IPS-18a (cell line): ENCODE measurements around the gene PLN.

Experiments used
- H3K27ac ChIP-seq: one replicate; pipeline ENCODE4 v1.5.1; 2013; ENCODE audit warnings: low read length
- H3K27me3 ChIP-seq: one replicate; pipeline ENCODE4 v1.6.1; 2013; ENCODE audit warnings: mild to moderate bottlenecking, low read length; ENCODE audit not compliant: control insufficient read depth, insufficient read depth
- H3K36me3 ChIP-seq: one replicate; pipeline ENCODE4 v1.6.1; 2013; ENCODE audit warnings: low read depth, low read length; ENCODE audit not compliant: control insufficient read depth
- H3K4me1 ChIP-seq: one replicate; pipeline ENCODE4 v1.6.1; 2013; ENCODE audit warnings: low read depth, low read length; ENCODE audit not compliant: control insufficient read depth
- H3K4me3 ChIP-seq: one replicate; pipeline ENCODE4 v1.5.1; 2013; ENCODE audit warnings: low read length
- H3K9ac ChIP-seq: one replicate; pipeline ENCODE4 v1.6.1; 2013; ENCODE audit warnings: mild to moderate bottlenecking, low read length, moderate library complexity
- H3K9me3 ChIP-seq: one replicate; pipeline ENCODE4 v1.6.1; 2013; ENCODE audit warnings: low read depth, low read length; ENCODE audit not compliant: control insufficient read depth

Gene PLN

GRCh38 chr6:118562959-118563358, 14.9 kb downstream of the PLN start:
- Histone ChIP-seq H3K4me1 (no peaks in the 10 kb centered on the region), H3K27ac (no peak overlapping the region), H3K4me3 (no peak overlapping the region), H3K9me3 (no peaks in the 10 kb centered on the region), H3K27me3 (no peaks in the 10 kb centered on the region), H3K9ac (no peak overlapping the region), H3K36me3 (no peaks in the 10 kb centered on the region)

DNA sequence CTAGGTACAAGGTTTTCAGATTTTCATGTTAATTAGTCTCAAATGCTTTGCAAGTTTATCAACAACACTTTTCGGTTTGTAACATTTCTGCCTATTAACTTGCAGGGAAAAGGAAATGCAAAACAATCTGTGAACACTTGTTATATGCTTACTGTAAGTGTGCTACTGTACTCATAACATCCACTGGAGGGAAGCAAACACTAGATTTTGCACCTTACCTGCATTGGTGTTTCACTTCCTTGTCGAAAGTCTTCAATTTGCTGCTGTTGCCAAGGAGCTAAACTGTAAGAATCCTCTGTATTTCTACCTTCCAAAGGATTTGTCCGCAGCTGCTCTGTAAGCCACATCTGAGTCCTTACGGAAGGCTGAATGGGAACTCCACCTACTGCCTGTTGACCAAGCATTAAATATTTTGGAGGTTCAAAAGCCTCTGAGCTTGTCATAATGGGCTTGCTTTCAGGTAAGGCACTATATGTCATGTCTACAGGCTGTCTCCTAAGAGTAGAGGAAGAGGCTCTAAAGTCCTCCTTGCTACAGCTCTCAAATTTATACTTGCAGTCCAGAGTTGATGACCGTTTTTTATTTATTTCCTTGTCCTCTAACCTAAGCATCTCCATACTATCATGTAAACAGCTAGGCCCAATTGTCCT, 17.3 kb downstream of the PLN start:
- H3K9me3 ChIP-seq: no peaks in the 10 kb centered on the region
- H3K27ac ChIP-seq: no peak overlapping the region
- H3K36me3 ChIP-seq: no peaks in the 10 kb centered on the region
- no peaks in the 10 kb centered on the region for H3K27me3 ChIP-seq
- no peaks in the 10 kb centered on the region for H3K4me1 ChIP-seq
- H3K9ac ChIP-seq: no peak overlapping the region
- H3K4me3 ChIP-seq: no peak overlapping the region

DNA sequence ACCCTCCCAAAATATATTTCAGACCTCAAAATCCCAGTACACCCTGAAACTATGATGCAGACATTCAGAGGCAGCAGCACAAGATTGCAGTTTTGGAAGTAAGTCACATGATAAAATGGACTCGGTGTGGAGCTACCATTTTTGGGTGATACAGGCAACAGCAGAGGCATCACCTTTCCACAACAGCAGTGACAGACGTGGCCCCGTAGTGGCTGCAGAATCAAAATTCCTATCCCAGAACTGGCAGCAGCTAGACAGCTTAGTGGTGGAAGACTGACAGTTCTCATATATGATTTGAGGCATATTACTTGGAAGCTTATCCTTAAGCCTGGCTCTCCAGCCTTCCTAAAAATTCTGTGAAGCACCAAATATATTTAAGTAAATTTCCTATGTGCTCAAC, 19.9 kb downstream of the PLN start:
- no peak overlapping the region for H3K4me3 ChIP-seq
- no peaks in the 10 kb centered on the region for H3K36me3 ChIP-seq
- H3K9ac ChIP-seq: no peak overlapping the region
- H3K9me3 ChIP-seq: peaks cover under 1% of the 10 kb centered on the region
- H3K27ac ChIP-seq: no peak overlapping the region
- H3K27me3 ChIP-seq: no peaks in the 10 kb centered on the region
- no peaks in the 10 kb centered on the region for H3K4me1 ChIP-seq

- no peak overlapping the region for H3K27ac ChIP-seq
These were observed 21.4 kb downstream of the PLN start for GRCh38 chr6:118569498-118569897.

DNA sequence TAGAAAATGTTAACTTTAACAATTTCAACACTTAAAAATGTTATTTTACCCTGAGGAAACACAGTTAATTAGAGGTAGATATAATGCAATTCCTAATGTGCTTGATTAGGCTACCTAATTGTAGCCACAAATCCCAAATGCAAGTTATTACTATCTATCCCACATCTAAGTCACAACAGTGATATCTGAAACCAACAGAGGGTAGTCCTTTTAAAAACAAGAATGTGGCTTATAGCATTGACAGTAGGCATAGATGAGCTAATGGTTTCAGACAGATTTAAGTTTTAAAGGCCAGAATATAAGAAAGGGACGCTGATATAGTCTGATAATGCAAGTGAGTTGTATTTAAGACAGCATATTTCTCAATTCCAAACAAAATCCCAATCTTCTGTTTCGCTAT, 23.0 kb downstream of the PLN start:
- Histone ChIP-seq H3K9me3 (peaks cover 22% of the 10 kb centered on the region), H3K36me3 (no peaks in the 10 kb centered on the region), H3K4me3 (no peak overlapping the region), H3K27me3 (no peaks in the 10 kb centered on the region), H3K4me1 (no peaks in the 10 kb centered on the region), H3K9ac (no peak overlapping the region), H3K27ac (no peak overlapping the region)

More at GRCh38 chr6:118569498-118569897, 21.4 kb downstream of the PLN start:
- Histone ChIP-seq H3K9me3 (peaks cover 12% of the 10 kb centered on the region), H3K36me3 (no peaks in the 10 kb centered on the region), H3K9ac (no peak overlapping the region), H3K27me3 (no peaks in the 10 kb centered on the region), H3K4me1 (no peaks in the 10 kb centered on the region), H3K4me3 (no peak overlapping the region)

DNA sequence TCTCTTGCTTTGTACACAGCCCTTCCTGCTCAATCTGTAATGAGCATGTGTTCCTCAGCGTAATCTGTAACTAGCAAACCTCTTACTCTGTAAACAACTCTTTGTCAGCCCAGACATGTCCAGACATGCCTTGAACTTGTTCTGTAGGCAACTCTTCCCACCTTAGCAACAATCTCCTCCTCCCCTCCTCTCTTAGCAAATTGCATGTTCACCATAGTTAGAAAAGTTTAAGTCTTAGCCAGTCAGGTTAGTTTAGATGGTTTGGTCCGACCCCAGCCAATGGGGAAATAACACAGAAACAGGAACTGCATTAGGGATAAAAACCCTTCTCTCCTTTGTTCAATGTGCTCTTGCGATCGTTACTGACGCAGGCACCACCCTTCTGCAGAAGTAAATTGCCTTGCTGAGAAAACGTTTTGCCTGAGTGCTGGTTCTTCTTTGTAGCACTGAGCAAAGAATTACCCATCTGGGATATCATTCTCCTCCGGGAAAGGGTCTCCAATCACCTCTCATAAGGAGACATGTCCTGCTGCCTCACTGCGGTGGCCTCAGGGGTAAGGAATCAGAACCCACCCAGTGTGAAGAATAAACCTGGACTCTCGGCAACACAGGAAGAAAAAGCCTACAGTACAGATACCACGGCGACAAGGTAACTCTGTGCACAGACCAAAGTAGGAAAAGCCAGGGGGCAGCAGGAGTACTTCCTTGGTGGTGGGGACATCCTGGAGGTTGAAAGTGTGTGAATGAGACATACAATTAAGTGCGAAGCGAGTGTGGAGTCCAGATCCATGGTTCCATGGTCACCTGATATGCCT, 26.2 kb downstream of the PLN start:
- Histone ChIP-seq H3K4me1 (no peaks in the 10 kb centered on the region), H3K4me3 (no peak overlapping the region), H3K9ac (no peak overlapping the region), H3K9me3 (peaks cover 26% of the 10 kb centered on the region), H3K36me3 (no peaks in the 10 kb centered on the region), H3K27me3 (no peaks in the 10 kb centered on the region), H3K27ac (no peak overlapping the region)

DNA sequence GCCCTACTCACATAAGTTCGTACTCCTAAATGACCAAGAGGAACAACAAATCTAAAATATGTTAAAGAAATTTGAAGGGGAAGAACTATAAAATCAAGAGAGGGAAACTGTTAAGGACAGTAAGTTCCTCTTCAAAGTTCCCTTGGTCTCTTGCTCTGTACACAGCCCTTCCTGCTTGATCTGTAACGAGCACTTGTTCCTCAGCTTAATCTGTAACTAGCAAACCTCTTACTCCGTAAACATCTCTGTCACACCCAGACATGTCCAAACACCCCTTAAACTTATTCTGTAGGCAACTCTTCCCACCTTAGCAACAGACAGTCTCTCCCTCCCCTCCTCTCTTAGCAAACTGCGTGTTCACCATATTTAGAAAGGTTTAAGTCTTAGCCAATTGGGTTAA, 29.9 kb downstream of the PLN start:
- Histone ChIP-seq H3K36me3 (no peaks in the 10 kb centered on the region), H3K4me1 (no peaks in the 10 kb centered on the region), H3K9ac (no peak overlapping the region), H3K4me3 (no peak overlapping the region), H3K27ac (no peak overlapping the region), H3K9me3 (peaks cover 26% of the 10 kb centered on the region), H3K27me3 (no peaks in the 10 kb centered on the region)

- Histone ChIP-seq H3K9ac (no peak overlapping the region), H3K4me1 (no peaks in the 10 kb centered on the region), H3K27ac (no peak overlapping the region), H3K27me3 (no peaks in the 10 kb centered on the region), H3K4me3 (no peak overlapping the region), H3K9me3 (peaks cover 20% of the 10 kb centered on the region), H3K36me3 (no peaks in the 10 kb centered on the region)
These were observed 30.5 kb downstream of the PLN start for GRCh38 chr6:118578617-118579016.

DNA sequence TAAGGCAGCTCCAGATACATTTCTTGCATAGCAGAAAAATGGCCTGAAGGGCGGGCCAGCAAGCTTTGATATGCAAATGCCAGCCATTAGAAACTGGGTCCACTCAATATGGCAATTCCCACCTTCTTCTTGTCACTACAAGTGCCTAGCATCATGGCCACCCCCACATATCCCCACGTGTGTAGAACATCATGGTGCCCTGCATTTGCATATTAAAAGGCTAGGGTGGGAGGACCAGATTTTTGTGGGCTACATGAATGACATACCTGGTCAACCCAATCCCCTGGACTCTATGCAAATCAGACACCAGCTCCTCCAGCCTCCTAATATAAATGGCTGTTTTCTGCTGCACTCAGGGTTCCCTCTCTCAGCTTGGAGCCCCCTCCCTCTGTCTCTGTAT, 31.7 kb downstream of the PLN start:
- no peak overlapping the region for H3K9ac ChIP-seq
- no peak overlapping the region for H3K27ac ChIP-seq
- peaks cover 12% of the 10 kb centered on the region for H3K9me3 ChIP-seq
- H3K4me1 ChIP-seq: no peaks in the 10 kb centered on the region
- H3K27me3 ChIP-seq: no peaks in the 10 kb centered on the region
- no peak overlapping the region for H3K4me3 ChIP-seq
- no peaks in the 10 kb centered on the region for H3K36me3 ChIP-seq

DNA sequence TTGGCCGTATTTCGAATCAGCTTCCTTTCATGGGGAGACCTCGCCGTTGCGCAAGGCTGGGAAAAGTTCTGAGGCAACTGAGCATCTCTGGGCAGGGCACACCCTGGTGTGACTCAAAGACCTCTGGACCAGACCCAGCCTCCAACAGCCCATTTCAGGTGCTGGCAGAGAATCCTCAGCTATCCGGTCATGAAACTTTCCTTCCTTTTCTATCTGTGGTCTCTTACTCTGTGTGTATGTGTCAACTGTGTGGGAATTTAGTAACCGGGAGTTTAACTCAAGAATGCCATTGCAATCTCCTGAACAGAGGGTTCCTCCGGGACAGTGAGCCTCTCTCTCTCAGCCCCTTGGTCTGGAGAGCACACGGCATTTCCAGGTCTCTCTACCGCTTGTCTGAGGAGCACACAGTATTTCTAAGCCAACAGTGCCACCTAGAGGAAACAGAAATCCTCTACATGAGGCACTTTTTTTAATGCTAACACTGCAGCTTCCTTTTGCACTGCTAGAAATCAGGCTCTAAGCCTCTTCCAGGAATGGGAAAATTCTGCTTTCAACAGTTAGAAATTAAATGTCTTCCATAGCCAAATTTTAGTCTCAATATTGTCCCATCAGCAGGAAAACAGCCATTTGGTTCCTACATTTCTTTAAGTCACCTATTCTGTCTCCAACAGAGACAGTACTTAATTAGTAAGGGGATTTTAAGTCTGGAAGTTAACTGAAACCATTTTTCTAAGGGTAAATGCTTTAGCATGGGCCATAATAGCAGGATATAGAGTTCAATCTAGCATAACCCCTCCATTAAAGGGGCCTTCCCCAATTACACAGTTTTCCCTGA, 32.7 kb downstream of the PLN start:
- Histone ChIP-seq H3K27me3 (no peaks in the 10 kb centered on the region), H3K36me3 (no peaks in the 10 kb centered on the region), H3K9me3 (peaks cover 7% of the 10 kb centered on the region), H3K4me1 (no peaks in the 10 kb centered on the region), H3K27ac (no peak overlapping the region), H3K4me3 (no peak overlapping the region), H3K9ac (no peak overlapping the region)

DNA sequence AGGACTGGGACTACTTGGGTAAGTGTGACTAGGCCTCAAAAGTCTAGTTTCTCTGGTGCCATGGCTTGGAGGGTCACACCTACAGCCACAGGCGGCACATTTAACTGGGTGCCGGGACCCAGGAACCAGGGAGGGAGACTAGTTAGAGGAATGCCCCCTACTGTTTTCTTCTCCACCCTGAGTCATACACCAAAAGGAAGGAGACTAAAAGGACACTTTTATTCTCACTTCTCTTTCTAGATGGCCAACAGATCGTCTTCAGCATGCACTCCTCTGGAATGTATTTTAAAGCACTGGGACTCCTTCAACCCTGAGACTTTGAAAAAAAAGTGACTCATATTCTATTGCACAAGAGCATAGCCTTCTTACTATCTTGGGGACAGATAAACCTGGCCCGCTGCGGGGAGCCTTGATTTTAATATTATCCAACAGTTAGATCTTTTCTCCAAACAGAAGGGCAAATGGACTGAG, 33.4 kb downstream of the PLN start:
- no peak overlapping the region for H3K9ac ChIP-seq
- no peak overlapping the region for H3K4me3 ChIP-seq
- H3K9me3 ChIP-seq: peaks cover 3% of the 10 kb centered on the region
- H3K27ac ChIP-seq: no peak overlapping the region
- no peaks in the 10 kb centered on the region for H3K4me1 ChIP-seq
- H3K27me3 ChIP-seq: no peaks in the 10 kb centered on the region
- no peaks in the 10 kb centered on the region for H3K36me3 ChIP-seq
